Choroid plexus epithelial cell (primary cell): Measurements from ENCODE around the gene RNF214.

Experiments used
- DNase-seq: peaks from one replicate; pipeline ENCODE4 v3.0.0-alpha.2; 2010; ENCODE audit warnings: low read depth
- H3K4me3 ChIP-seq: 2 replicates; pipeline ENCODE4 v1.5.1; 2011; ENCODE audit warnings: low read depth, mild to moderate bottlenecking, control low read depth, low read length, moderate library complexity
- TF ChIP-seq, protein P1 (sequence below): conservative IDR thresholded peaks from 2 replicates; pipeline ENCODE4 v1.5.1; 2011; ENCODE audit warnings: low read depth, mild to moderate bottlenecking, control low read depth, inconsistent platforms, low read length, moderate library complexity

RNF214 gene

GRCh38 chr11:117219455-117219854 is 13.0 kb upstream of the RNF214 start:
- DNase-seq: no peak
- H3K4me3 ChIP-seq: no peak overlapping the region
- TF ChIP-seq, protein P1, sequence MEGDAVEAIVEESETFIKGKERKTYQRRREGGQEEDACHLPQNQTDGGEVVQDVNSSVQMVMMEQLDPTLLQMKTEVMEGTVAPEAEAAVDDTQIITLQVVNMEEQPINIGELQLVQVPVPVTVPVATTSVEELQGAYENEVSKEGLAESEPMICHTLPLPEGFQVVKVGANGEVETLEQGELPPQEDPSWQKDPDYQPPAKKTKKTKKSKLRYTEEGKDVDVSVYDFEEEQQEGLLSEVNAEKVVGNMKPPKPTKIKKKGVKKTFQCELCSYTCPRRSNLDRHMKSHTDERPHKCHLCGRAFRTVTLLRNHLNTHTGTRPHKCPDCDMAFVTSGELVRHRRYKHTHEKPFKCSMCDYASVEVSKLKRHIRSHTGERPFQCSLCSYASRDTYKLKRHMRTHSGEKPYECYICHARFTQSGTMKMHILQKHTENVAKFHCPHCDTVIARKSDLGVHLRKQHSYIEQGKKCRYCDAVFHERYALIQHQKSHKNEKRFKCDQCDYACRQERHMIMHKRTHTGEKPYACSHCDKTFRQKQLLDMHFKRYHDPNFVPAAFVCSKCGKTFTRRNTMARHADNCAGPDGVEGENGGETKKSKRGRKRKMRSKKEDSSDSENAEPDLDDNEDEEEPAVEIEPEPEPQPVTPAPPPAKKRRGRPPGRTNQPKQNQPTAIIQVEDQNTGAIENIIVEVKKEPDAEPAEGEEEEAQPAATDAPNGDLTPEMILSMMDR: no peak

DNA sequence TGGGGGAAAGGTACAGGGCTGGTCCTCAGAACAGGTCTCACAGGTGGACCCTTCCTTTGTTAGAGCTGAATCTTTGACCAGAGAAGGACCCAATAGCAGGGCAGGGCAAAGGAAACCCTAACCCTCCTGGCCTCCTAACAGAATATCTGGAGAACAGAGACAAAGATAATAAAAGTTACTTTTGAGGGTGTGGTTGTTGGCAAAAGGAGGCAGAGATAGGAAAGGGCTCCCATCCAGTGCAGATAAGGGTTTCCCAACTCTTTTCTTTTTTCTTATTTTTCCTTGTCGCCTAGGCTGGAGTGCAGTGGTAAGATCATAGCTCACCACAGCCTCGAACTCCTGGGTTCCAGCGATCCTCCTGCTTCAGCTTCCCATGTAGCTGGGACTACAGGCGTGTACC is 12.5 kb upstream of the RNF214 start:
- TF ChIP-seq, protein P1: no peak
- no peak for DNase-seq
- H3K4me3 ChIP-seq: no peak overlapping the region

GRCh38 chr11:117220568-117220967 is 11.9 kb upstream of the RNF214 start:
- no peak overlapping the region for H3K4me3 ChIP-seq
- TF ChIP-seq, protein P1: no peak
- no peak for DNase-seq

DNA sequence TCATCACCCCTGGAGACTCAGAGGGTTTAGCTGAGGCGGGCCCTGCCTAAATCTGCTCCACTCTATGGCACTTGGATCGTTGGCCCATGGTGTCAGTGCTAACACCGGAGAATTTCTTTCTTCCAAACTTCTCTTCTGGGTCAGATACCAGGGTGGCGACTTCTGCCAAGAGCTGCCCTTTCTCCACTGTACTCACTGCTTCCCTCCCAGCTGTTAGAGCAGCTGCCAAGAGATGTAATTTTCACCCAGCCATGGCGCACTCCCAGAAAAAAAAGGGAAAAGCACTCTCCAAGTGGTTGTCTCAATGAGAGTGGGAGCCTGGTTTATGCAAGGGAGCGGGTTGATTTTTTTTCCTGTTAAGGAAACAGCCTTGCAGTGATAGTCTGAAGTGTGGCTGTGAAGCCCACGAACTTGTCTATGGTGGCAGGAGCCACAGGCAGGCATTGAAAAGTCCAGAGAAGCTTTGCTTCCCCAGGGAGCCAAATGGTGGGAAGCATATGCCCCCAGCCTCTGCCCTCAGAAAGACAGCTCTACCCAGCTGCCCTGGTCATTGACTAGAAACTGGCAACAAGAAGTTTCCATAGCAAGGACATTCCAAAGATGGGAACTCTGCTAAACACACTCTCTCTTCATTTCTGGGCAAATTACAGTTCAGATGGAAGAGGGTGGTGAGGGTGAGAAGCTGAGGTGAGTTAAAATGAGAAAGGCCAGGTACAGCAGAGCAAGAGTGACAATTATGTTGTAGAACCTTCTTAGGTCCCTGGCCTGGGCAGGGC is 11.3 kb upstream of the RNF214 start:
- TF ChIP-seq, protein P1: no peak
- DNase-seq: no peak
- no peak overlapping the region for H3K4me3 ChIP-seq

GRCh38 chr11:117221775-117222517 is 10.5 kb upstream of the RNF214 start:
- no peak overlapping the region for H3K4me3 ChIP-seq
- DNase-seq: peak; percentile 62
- TF ChIP-seq, protein P1: peak; percentile 16

DNA sequence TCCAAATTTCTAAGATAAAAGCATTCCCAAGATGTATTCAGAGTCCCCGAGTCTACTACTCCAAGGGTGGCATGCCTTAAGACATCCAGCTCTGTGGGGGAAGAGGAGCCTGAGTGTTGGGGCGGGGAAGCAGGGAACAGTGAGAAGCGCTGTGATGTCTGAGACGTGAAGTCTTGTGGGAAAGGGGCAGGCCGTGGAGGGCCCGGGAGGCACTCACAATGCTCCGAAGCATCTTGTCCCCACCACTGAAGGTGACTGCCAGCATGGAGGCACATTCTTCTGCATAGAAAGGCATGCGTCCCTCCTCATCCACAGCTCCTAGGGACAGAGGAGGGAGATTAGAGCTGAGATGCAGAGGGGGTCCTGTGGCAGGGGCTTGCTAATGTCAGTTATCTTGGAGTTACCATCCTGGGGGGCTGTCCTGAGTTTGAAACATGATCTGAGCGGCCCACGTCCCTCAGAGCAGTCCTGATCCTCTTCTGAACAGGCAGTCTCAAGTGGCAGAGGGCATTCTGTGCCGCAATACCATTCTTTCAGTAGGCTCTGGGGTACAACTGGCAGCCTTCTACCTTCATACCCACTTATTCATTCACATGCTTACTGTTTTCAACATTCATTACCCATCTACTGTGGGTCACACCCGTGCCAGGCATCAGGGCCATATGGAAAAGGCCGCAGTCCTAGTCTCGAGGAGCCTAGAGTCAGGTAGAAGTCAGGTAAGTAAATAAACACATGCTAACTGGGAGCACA is 9.3 kb upstream of the RNF214 start:
- TF ChIP-seq, protein P1: no peak
- DNase-seq: no peak

More for the DNA sequence above, 9.3 kb upstream of the RNF214 start:
- H3K4me3 ChIP-seq: no peak overlapping the region
